Ovary (tissue), 3 donors: ENCODE results near the gene RABGAP1L.

Experiments used
- EP300 ChIP-seq: sonication (generic); formaldehyde crosslinking; IDR thresholded peaks from one replicate; pipeline ENCODE4 v1.6.1; 2017; ENCODE audit warnings: antibody characterized with exemption
- POLR2A ChIP-seq: fragments of 450-650 bp; IDR thresholded peaks from one replicate; pipeline ENCODE4 v1.6.1; 2017; ENCODE audit warnings: antibody characterized with exemption, mild to moderate bottlenecking, moderate library complexity
- TF ChIP-seq, protein P1 (sequence below), 3 donors: fragments of 450-650 bp in 2 of 3; fragments of 200-600 bp in 1 of 3; IDR thresholded peaks; one replicate each; pipeline versions ENCODE4 v1.5.1 to v1.8.0; 2016 to 2022; ENCODE audit warnings: antibody characterized with exemption in 3 of 3, mild to moderate bottlenecking in 1 of 3
- donor health status: DM: no; HTN: no; CAD: no.

GRCh38 chr1:174768516-174768915, 609.2 kb downstream of the RABGAP1L start:
- TF ChIP-seq, protein P1, sequence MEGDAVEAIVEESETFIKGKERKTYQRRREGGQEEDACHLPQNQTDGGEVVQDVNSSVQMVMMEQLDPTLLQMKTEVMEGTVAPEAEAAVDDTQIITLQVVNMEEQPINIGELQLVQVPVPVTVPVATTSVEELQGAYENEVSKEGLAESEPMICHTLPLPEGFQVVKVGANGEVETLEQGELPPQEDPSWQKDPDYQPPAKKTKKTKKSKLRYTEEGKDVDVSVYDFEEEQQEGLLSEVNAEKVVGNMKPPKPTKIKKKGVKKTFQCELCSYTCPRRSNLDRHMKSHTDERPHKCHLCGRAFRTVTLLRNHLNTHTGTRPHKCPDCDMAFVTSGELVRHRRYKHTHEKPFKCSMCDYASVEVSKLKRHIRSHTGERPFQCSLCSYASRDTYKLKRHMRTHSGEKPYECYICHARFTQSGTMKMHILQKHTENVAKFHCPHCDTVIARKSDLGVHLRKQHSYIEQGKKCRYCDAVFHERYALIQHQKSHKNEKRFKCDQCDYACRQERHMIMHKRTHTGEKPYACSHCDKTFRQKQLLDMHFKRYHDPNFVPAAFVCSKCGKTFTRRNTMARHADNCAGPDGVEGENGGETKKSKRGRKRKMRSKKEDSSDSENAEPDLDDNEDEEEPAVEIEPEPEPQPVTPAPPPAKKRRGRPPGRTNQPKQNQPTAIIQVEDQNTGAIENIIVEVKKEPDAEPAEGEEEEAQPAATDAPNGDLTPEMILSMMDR (IDR thresholded peaks at IDR 0.05) = no peak
- TF ChIP-seq POLR2A = no peak
- no peak for TF ChIP-seq EP300
